Brain pericyte (primary cell): ENCODE data around the gene CAMTA1.

Experiments
- DNase-seq: peaks from one replicate; pipeline ENCODE4 v3.0.0-alpha.2; 2012; ENCODE audit warnings: low read depth, low spot score

The CAMTA1 gene

DNA sequence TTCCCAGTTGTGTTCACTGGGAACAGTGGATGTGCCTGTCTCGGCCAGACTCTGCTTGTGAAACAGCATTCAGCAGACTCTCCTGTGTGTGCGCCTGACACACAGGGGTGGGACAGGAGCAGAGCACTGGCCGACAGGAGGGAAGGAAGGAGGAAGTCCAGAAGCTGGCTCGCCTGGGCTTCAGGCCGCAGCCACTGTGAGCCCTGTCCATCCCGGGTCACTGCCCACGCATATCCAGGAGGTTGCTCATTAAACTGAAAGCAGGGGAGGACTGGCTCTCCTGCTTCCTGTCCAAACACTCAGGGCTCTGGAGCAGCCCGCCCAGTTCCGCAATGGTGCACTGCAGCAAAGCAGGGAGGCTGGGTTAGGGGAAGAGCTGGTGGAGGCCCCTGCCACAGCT is 767.1 kb downstream of the CAMTA1 start:
- DNase-seq: no peak

DNA sequence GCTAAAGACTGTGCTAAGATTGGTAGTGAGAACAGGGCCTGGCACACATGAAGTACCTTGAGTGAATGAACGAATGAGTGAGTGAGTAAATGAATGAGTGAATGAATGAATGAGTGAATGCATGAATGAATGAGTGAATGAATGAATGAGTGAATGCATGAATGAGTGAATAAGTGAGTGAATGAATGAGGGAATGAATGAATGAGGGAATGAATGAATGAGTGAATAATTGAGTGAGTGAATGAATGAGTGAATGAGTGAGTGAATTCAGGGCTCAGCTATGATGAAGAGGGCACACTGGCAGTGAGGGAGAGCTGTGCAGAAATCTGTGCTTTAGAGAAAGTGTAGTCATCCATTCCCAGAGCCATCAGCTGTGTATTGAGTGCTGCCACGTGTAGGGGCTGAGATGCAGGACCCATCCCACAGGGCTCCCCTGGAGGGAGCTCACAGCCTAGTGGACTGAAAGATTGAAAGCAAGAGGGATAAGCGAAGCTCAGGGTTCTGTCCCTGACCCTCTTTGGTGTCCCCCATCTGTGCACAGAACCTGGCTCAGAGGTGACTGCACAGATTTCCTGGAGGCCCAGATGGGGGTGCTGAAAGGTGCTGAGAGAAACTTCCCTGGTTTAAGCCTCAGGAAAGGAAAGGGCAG is 767.9 kb downstream of the CAMTA1 start:
- no peak for DNase-seq

DNA sequence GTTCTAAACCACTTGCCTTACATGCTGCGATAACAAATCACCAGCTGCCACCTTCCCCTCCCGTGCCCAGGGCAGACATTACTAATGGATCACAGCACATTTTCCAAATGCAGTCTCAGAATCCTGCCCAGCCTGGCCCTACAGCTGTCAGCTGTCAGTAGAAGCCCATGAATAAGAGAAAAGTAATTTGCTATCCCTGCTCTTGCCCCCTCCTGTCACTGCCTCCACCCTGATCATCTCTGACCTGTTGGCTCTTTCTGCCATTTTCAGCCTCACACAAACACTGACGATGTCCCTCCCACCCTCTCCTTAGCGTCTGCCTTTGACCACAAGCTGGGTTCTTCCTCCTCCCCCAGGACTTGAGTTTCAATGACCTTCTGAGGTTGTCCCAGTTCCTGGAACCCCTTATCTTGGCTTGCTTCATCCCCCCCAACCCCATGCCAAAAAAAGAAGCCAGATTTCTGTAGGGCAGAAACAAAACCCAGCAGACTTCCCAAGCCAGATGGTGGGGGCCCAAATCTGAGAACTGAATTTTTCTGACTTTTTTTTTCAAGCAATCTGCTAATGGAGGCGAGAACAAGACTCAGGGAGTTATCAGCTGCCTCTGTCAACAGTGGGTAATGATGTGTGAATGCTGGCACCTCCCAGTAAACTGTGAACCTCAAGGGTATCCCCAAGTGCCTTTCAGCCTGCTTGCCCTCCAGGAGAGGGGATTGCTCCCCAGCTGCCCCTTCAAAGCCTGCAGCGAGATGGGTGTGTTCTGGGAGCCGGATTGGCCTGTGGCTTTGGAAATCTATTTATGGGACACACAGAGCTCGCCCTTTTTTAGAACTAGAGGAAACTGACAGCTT is 769.4 kb downstream of the CAMTA1 start:
- no peak for DNase-seq

DNA sequence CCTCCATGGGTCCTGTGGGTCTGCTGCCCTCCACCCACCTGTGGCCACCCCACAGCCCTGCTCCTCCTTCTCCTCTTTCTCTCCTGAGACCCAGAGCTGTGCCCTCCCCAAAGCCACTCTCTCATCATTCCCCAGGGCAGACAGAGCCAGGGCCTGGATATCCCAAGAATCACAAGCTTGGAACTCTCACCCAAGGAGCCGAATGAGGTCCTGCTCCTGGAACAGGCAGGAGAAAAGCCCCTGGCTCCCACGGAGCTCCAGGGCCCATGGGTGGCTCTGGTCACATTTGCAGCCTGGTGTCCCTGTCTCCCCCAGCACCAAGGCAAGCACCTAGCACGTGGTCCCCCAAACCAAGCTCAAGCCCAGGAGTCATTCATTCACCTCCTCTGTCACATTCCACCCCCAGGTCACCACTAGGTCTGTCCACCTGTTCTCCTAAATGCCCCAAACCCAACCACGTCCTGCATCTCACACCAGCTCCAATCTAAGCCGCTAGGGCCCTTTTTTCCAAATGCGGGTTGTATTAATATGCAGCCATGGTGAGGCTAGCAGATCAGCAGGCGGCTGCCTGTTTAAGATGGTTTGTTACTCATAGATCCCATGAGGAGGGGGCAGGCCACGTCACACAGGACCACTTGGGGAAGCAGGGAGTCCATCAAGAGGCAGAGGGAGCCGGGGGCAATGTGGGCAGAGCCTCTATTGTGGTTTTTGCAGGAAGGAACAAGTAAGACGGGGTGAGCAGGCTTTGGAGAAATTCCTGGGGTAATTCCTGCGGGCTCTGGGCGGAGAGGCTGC is 770.3 kb downstream of the CAMTA1 start:
- no peak for DNase-seq

DNA sequence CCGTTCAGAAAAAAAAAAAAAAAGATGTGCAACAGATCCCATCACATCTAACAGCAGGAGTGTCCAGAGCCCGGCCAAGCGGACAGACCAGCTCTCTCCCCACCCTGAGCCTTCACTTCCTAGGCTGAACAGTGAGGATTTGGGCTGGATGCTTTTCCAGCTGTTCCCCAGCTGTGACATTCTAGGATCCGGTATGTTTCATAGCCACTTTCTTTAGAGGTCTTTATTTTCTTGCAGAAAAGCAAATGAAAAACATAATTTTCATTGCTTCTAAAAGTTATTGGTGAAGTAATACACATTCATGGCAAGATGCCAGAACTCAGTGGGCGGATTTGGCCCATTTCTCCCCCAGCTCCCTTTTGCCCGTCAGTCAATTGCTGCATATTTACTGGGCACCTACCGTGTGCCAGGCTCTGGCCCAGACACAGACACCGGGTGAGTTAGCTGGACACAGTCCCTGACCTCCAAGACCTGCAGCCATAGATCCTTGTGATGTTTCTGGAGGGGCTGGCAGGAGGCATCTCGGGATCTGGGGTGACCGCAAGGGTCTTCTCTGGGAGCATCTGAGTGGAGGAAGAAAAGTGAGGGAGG is 772.1 kb downstream of the CAMTA1 start:
- no peak for DNase-seq

DNA sequence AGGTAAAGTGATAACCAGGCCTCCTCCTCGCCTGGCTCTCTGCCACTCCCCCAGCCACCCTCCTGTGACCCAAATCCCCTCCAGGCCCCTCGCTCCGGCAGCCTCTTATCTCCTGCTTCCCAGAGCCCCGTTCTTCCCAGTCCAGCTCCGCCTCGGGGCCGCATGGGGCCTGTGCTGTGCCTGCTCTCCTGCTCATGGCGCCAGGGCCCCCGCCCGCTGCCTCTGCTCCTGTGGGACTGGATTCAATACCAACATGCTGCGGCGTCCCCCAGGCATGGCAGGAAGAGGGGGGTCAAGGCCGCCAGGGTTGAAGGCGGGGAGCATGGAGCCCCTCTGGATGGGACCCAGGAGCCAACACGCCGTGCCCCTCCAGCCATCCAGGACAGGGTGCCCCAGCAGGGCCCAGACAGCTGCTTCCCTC is 772.8 kb downstream of the CAMTA1 start:
- DNase-seq: no peak

DNA sequence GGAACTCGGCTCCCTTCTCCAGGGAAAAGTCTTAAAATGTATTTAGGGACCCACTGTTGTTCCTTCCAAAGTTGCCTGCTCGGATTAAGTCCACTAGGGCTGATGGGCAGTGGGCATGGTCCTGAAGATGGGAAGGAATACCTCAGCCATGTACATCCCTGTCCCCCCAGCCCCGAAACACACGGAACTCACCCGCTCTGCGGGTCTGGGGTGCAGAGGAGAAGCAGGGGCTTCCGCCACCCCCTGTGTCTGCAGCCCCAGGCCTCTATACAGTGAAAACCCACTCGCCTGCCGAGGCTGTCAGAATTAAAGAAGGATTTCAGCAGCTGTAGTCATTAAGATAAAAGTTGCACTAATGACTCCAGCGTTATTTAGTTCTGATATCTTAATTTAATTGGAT is 773.2 kb downstream of the CAMTA1 start:
- DNase-seq: no peak

DNA sequence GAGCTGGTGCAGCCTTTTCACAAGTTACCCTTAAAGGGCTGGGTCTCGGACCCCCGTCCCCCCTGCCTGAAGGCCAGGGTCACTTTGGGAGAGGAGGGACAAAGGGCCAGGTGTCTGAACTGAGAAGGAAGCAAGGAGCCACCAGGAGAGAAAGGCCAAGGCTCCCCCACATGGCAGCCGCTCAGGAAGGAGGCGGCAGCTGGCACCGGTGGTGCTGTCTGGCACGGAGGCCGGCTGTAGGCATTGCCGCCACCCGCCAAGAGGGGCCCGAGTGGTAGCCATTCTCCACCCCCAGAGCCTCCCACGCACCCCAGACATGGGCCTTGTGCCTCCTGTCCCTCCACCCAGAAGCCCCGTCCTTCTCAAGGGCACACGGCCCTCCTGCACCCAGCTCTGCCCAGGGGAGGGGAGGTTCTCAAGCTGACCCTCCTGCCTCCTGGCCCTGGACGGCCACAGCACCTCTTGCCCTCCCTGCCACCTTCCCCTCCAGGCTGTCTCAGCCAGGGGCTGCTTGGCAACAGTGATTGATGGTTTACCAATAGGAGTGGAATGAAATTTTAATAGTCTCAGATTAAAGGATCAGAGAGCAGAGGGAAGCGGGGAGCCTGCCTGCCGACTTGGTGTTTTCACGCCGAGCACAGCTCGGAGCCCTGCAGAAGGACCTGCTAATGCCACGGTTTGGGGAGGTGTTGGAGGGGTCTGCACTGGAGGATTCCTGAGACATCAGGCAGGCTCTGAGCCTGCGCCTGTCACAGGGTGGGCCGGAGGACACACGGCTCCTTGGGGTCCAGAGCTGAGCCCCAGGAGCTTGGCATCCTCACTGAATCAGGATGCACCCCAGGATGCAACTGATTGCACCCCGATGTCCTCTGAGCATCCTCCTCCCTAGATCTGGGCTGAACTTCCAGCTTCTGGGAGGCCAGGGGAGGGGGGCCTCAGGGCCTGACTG is 773.9 kb downstream of the CAMTA1 start:
- DNase-seq: no peak

DNA sequence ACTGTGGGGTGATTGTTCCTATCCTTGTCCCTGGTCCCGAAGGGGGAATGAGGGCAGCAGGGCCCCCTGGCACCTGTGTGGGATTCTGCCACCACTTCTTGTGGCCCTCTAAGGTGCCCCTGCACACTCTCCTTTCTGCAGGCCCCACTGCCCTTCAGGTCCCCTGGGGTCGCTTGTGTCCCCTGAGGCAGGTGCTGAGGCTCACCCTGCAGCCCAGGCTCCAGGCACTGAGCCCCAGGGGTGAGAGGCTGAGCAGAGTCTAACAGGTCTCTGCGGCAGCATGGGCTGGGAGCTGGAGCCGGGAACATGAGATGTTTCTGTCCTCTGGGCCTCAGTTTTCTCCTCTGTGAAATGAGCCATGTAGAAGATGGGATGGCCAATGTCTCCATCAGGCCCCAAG is 774.9 kb downstream of the CAMTA1 start:
- no peak for DNase-seq

DNA sequence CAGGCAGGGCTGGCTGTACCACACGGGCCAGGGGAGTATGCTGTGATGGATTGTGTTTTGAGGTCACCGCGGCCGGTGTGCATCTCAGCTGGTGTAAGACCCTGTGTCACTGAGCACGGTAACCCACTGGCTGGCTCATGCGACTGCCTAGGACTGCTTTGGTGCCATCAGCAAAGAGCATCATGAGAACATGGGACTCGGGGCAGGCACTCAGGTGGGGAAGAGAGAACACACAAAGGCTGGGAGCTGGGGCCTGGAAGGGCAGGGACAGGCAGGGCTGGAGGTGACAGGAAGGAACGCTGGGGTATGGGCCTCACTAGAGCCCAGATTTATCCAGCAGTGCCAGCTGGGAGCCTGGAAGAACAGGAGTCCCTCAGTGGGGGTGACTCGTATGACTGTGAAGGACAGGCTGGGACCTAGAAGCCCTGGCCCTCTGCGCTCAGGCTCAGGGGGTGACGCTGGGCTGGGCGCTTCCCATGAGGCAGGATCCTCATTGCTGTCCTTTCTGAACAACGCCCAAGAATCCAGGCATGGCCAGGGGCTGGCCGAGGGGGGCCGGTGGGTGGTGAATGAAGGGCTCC is 775.4 kb downstream of the CAMTA1 start:
- no peak for DNase-seq

DNA sequence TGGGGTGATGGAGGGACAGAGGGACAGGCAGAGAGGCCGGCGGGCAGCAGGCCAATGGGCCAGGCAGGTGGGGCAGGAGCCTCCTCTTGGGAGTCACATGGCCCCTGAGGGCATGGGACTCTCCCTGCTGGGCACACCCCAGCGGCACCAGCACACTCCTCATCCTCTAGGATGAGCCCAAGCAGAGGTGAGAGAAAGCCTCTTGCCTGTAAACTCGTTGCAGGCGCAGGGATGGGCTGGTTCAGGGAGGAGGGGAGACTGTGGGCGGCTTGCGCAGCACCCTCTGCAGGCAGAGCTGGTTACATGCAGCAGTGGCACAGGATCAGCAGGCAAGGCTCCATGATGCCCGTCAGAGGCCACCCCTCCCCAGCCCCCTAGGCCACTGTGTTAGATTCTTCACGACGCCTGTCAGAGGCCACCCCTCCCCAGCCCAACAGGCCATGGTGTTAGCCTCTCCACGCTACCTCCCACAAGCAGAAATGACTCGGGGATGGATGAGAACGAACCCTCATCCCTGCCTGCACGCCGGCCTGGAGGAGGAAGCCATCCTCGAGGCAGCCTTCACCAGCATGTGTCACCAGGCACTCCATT is 776.2 kb downstream of the CAMTA1 start:
- no peak for DNase-seq

DNA sequence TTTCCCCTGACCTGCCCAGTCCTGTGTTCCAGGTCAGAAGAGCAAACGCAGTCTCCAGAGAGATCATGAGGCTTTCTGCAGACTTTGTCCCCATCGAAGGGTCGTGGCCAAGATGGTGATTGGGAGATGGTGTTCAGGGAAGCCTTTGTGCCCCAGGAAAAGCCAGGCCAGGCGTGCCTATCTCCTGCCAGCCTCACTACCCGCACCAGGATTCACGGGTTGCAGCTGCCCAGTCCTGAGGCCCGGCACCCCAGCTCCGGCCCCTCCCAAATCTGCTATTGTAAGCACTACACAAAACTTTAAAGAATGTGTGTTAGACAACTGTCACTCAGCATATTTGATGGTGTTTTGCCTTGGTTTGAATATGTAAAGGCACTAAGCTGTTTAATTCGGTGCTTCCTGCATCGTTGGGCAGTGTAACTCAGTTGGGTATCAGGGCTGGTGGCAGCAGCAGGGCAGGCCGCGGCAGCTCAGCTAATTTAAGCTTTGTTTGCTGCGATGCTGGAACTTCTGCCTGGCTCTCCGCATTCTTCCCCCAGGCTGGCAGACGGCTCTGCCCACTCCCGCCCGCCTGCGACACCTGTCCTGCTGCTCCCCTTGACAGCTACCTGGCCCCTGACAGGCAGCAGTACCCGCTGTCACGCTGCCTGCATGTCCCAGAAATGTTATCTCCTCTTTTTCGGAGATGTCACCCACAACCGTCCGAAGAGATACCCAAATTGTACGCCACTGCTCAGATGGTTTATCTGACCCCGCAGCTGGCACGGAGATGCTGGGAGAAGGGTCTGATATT is 776.9 kb downstream of the CAMTA1 start:
- DNase-seq: no peak

DNA sequence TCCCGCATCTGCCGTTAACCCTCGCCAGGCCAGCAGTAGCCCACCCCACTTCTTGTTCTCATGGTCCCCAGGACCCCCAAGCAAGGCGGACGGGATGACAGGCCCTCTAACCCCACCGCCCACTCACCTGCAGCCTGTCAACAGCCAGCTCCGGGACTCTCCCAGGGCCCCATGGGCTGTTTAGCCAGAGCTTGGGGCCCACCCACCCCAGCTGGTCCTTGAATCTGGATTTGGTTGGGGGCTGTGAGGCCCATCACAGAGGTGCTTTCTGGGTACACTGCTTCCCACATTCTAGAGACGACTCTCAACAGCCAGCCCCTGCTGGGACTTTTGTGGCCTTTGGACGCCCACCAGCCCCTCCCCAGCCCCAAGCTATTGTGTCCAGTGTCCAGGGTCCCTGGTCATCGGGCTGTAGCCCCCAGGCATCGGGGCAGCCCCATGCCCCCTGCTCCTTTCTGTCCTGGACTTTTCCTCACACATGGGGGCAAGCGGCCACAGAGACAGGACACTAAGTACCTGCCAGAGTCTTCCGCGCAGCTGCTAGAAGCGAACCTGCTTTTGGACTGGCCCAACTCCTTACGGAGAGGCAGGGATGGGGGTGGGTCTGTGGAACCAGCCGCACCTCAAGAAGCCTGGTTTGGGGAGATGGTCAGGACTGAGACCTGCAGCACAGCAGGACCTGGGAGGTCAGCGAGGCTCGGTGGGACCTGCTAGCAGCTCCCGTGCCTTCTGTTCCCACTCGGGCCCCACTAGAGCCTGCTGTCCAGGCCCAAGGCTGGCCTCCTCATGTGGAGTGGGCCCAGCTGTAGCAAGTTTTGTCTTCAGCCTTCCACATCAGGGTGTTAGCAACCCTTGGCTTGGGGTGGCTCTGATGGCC is 777.7 kb downstream of the CAMTA1 start:
- no peak for DNase-seq

DNA sequence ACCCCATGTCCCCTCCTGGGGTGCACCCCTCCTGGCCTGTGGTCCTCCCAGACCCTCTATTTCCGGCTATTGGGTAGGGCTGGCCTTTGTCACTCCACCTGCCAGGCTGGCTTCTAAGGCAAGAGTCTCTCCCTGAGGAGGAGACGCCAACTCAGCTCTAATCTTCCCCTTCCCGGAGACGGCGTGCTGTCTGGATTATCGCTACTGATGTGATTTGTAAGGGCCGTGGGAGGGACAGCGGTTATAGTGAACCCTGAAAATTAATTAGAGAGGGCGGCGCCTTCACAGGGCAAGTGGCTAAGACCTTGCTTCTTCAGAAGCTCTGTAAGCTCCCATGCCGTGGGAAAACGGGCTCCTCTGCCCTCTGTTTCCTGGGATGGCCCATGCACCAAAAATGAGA is 778.9 kb downstream of the CAMTA1 start:
- DNase-seq: no peak

DNA sequence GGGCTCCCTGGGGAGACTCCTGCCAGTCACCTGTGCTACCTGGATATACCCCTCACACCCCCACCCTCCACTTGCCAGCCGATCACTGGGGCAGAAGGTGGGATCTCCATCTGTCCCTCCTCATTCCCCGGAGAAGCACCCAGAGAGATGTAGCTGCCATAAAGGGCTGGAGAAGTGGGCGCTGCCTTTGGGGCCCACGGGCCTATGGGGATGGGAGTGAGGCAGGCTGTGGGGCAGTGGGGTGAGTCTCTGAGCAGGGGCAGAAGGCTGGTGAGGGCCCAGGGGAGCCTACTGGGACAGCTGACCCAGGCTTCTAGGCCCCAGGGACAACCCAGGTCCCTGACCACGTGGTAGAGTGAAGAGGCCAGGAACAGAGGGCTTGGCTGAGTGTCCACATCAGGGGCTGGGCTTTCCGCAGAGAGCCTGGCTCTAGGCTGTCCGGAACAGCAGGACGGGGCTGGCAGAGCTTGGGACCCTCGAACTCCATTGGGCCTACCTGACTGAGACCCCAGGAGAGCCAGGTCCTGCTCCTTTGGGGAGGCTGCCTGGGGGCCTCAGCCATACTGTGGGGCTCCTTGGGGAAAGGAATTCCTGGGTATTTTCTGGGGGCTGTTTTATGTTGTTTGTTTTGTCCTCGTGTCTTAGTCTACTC is 780.0 kb downstream of the CAMTA1 start:
- no peak for DNase-seq

DNA sequence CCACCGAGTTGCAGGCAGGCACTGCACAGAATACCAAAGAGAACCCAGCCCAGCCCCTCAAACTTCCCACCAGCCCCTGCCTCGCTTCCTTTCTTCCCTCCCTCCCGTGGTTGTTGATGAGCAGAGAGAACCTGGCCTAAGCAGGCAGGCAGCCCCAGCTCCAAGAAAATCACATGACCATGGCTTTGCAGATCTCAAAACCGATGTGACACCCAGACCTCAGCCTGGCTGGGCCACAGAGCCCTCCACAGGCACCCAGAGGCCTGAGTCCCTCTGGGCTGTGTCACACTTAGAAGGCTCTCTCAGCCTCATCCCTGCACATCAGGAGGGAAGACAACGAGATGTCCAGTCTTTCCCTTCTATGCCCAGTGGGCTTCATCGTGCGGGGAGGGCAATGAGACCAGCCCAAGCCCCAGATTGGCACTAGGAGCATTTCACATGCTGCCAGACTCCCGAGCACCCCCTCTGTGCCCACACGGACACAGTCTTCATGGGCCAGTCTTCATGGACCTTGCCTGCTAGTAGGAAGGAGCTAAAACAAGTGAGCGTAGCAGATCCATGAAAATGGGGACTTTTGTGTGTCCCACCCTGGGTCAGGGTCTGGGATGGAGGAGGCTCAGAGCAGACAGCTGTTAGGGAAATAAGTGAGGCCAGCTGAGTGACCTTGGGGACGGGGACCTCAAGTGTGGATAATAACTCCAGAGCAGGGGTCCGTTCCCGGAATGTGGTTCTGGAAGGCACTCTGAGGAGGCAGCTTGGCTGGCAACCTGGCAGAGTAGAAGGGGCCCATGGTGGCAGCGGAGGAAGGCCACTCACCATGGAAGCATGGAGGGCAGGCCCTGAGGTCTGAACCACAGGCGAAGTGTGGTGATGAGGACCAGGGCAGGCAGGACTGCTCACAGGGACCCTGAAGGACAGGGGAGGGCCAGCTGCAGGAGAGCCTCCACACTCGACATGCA is 781.4 kb downstream of the CAMTA1 start:
- DNase-seq: no peak

DNA sequence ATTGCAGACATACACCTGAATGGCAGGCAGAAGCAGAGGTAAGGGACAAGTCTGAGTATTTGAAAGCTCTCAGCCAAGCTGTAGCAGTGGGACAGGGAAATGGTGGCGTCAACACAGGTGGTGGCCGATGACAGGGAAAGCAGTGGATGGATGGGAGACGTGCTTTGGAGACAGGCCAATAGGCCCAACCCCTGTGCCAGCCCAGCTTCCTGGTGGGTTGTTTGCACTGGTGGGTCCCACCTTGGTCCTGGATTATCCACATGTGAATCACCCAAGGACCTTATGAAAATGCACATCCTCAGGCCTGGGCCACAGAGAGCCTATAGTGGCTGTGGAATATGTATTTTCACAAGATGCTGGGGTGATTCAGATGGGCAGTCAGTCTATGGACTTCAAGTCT is 782.1 kb downstream of the CAMTA1 start:
- no peak for DNase-seq
